ENCODE results near the gene HPCA.

HPCA gene

GRCh38 chr1:32886004-32886827, at the start of gene HPCA:
Gene HPCA, plus strand, starts transcription at chr1:32886491. Its CDS starts 2,408 bp downstream, at chr1:32888899.
- DNase-seq (ENCODE audit: low read depth, low spot score): peak; percentile 89

- no peak for DNase-seq (ENCODE audit: low read depth, low spot score)
These were observed 37.8 kb upstream of the HPCA start for GRCh38 chr1:32848354-32849063.

GRCh38 chr1:32855861-32856617, 30.3 kb upstream of the HPCA start:
- DNase-seq (ENCODE audit: low read depth, low spot score): no peak

- DNase-seq (ENCODE audit: low read depth, low spot score): no peak
These were observed 28.2 kb upstream of the HPCA start for GRCh38 chr1:32858136-32858535.

- DNase-seq (ENCODE audit: low read depth, low spot score): no peak
These were observed 27.5 kb upstream of the HPCA start for GRCh38 chr1:32858791-32859190.

GRCh38 chr1:32859915-32860314, 26.4 kb upstream of the HPCA start:
- no peak for DNase-seq (ENCODE audit: low read depth, low spot score)

- no peak for DNase-seq (ENCODE audit: low read depth, low spot score)
These were observed 25.7 kb upstream of the HPCA start for GRCh38 chr1:32860566-32860965.

- no peak for DNase-seq (ENCODE audit: low read depth, low spot score)
These were observed 24.2 kb upstream of the HPCA start for GRCh38 chr1:32861904-32862695.

- DNase-seq (ENCODE audit: low read depth, low spot score): no peak
These were observed 22.9 kb upstream of the HPCA start for GRCh38 chr1:32863218-32863880.

- no peak for DNase-seq (ENCODE audit: low read depth, low spot score)
These were observed 22.4 kb upstream of the HPCA start for GRCh38 chr1:32863881-32864245.

- no peak for DNase-seq (ENCODE audit: low read depth, low spot score)
These were observed 21.8 kb upstream of the HPCA start for GRCh38 chr1:32864375-32865019.

- no peak for DNase-seq (ENCODE audit: low read depth, low spot score)
These were observed 20.5 kb upstream of the HPCA start for GRCh38 chr1:32865639-32866405.

GRCh38 chr1:32867151-32867550, 19.1 kb upstream of the HPCA start:
- no peak for DNase-seq (ENCODE audit: low read depth, low spot score)

- DNase-seq (ENCODE audit: low read depth, low spot score): no peak
These were observed 18.6 kb upstream of the HPCA start for GRCh38 chr1:32867671-32868070.

- DNase-seq (ENCODE audit: low read depth, low spot score): no peak
These were observed 18.2 kb upstream of the HPCA start for GRCh38 chr1:32868085-32868484.

GRCh38 chr1:32868806-32869455, 17.4 kb upstream of the HPCA start:
- DNase-seq (ENCODE audit: low read depth, low spot score): no peak

- DNase-seq (ENCODE audit: low read depth, low spot score): no peak
These were observed 16.2 kb upstream of the HPCA start for GRCh38 chr1:32869923-32870614.

- peak; percentile 76 for DNase-seq (ENCODE audit: low read depth, low spot score)
These were observed 15.5 kb upstream of the HPCA start, which contains the start of gene FNDC5 for GRCh38 chr1:32870615-32871363. Gene FNDC5, minus strand, starts transcription at chr1:32870912.

All from astrocyte of the hippocampus (primary cell).